Hepatocyte (in vitro differentiated cells): ENCODE measurements around the gene FAM131C. TPM values are rescaled to one million over a fixed set of nuclear protein-coding genes. Genes with fewer than 3 reads are reported as not detected.
"Not testable (repeated sequence)": the region's sequence is repeated elsewhere in the genome, so short reads cannot be mapped to it uniquely, and the experiment has no call there.

Source experiments
- DNase-seq: peaks from one replicate; pipeline ENCODE4 v3.0.0-alpha.2; 2016; ENCODE audit warnings: low spot score
- H2AFZ ChIP-seq: fragments of 200-600 bp; sonication (generic); 2 replicates; pipeline ENCODE4 v1.6.0; 2016; ENCODE audit warnings: antibody characterized with exemption, mild to moderate bottlenecking
- H3K27ac ChIP-seq: fragments of 200-600 bp; sonication (generic); 2 replicates; pipeline ENCODE4 v1.5.1; 2016; ENCODE audit warnings: mild to moderate bottlenecking
- H3K27me3 ChIP-seq: fragments of 200-600 bp; sonication (generic); 2 replicates; pipeline ENCODE4 v1.6.1; 2016
- H3K36me3 ChIP-seq: fragments of 200-600 bp; sonication (generic); replicated peaks from 2 replicates; pipeline ENCODE4 v1.5.1; 2016; ENCODE audit warnings: low read depth; ENCODE audit not compliant: insufficient read depth
- H3K4me1 ChIP-seq: fragments of 200-600 bp; sonication (generic); 2 replicates; pipeline ENCODE4 v1.5.1; 2016; ENCODE audit warnings: mild to moderate bottlenecking, moderate library complexity; ENCODE audit not compliant: insufficient read depth
- H3K4me2 ChIP-seq: fragments of 200-600 bp; sonication (generic); 2 replicates; pipeline ENCODE4 v1.6.0; 2016
- H3K4me3 ChIP-seq: fragments of 200-600 bp; sonication (generic); 2 replicates; pipeline ENCODE4 v1.5.1; 2016; ENCODE audit warnings: mild to moderate bottlenecking
- H3K79me2 ChIP-seq: fragments of 200-600 bp; sonication (generic); 2 replicates; pipeline ENCODE4 v1.6.0; 2017; ENCODE audit warnings: mild to moderate bottlenecking
- H3K9me2 ChIP-seq: fragments of 200-600 bp; sonication (generic); replicated peaks from 2 replicates; pipeline ENCODE4 v1.6.0; 2017; ENCODE audit warnings: mild to moderate bottlenecking; ENCODE audit not compliant: insufficient read depth
- H3K9me3 ChIP-seq: fragments of 200-600 bp; sonication (generic); 2 replicates; pipeline ENCODE4 v1.5.1; 2016; ENCODE audit warnings: low read depth, mild to moderate bottlenecking
- H4K20me1 ChIP-seq: fragments of 200-600 bp; sonication (generic); 2 replicates; pipeline ENCODE4 v1.6.0; 2016; ENCODE audit warnings: mild to moderate bottlenecking; ENCODE audit not compliant: insufficient read depth, poor library complexity, severe bottlenecking
- CTCF ChIP-seq: fragments of 200-600 bp; sonication (generic); IDR thresholded peaks from 2 replicates; pipeline ENCODE4 v1.5.1; 2016; ENCODE audit warnings: antibody characterized with exemption, mild to moderate bottlenecking; ENCODE audit not compliant: poor library complexity
- EZH2 ChIP-seq: fragments of 200-600 bp; sonication (generic); IDR thresholded peaks from 2 replicates; pipeline ENCODE4 v1.6.1; 2016; ENCODE audit warnings: antibody characterized with exemption, mild to moderate bottlenecking, borderline replicate concordance
- EZH2phosphoT487 ChIP-seq: fragments of 200-600 bp; sonication (generic); IDR thresholded peaks from one replicate; pipeline ENCODE4 v1.6.1; 2018; ENCODE audit warnings: antibody characterized with exemption, mild to moderate bottlenecking, low read depth, moderate library complexity; ENCODE audit not compliant: unreplicated experiment, severe bottlenecking
- WGBS: methylation state at CpG from one replicate; pipeline ENCODE4 v1.1.6; 2016; ENCODE audit warnings: low lambda C conversion rate; ENCODE audit errors: missing lambda C conversion rate; 5-methylcytosine and 5-hydroxymethylcytosine counted together
- polyA plus RNA-seq: library from polyadenylated mRNA; unstranded; fragments of >200 nt; fragmentation: Nextera tagmentation; extraction: Ambion mirVana; gene quantifications from 2 replicates; pipeline ENCODE4 v1.2.1, GENCODE V29; 2016
- total RNA-seq: library from RNA; depleted of rRNA; stranded (reverse); fragments of >200 nt; gene quantifications from 2 replicates; pipeline ENCODE4 v1.2.3, GENCODE V29; 2014

FAM131C gene
- total and polyA plus RNA-seq, 2 experiments from 2014 or later, result 3.5 to 7.5 TPM

- Histone ChIP-seq H3K27ac (no peak overlapping the region), H3K36me3 (no peaks in the 10 kb centered on the region), H4K20me1 (no peaks in the 10 kb centered on the region), H3K9me3 (no peaks in the 10 kb centered on the region), H3K79me2 (no peaks in the 10 kb centered on the region), H3K4me1 (peaks cover 12% of the 10 kb centered on the region), H3K27me3 (no peaks in the 10 kb centered on the region), H3K4me3 (no peak overlapping the region), H3K9me2 (no peaks in the 10 kb centered on the region), H3K4me2 (no peak overlapping the region), H2AFZ (no peak overlapping the region)
- no peak for DNase-seq
- TF ChIP-seq EZH2, result no peak
- 54% methylated on average over 2 of the region's 3 CpGs for WGBS
These were observed 12.2 kb downstream of the FAM131C start for GRCh38 chr1:16061266-16061665.

GRCh38 chr1:16058394-16059120 lies 14.9 kb downstream of the FAM131C start:
- not testable (repeated sequence) for H3K4me2 ChIP-seq, H3K79me2 ChIP-seq
- 81% methylated on average over 6 of the region's 20 CpGs for WGBS

GRCh38 chr1:16057314-16057915 lies 16.0 kb downstream of the FAM131C start:
- not testable (repeated sequence) for H3K4me2 ChIP-seq, H3K27ac ChIP-seq, H4K20me1 ChIP-seq, H2AFZ ChIP-seq, H3K36me3 ChIP-seq, H3K4me1 ChIP-seq, H3K79me2 ChIP-seq, DNase-seq, H3K27me3 ChIP-seq, H3K9me3 ChIP-seq, H3K4me3 ChIP-seq, H3K9me2 ChIP-seq
- 85% methylated on average over 7 of the region's 7 CpGs for WGBS

More at GRCh38 chr1:16058394-16059120, 14.9 kb downstream of the FAM131C start:
- not testable (repeated sequence) for H3K27me3 ChIP-seq, H3K4me1 ChIP-seq, H2AFZ ChIP-seq, H3K36me3 ChIP-seq, H4K20me1 ChIP-seq, DNase-seq, H3K9me2 ChIP-seq, H3K4me3 ChIP-seq, H3K27ac ChIP-seq, H3K9me3 ChIP-seq

- not testable (repeated sequence) for H3K9me3 ChIP-seq, H3K4me1 ChIP-seq, H3K36me3 ChIP-seq, H4K20me1 ChIP-seq, H2AFZ ChIP-seq, H3K9me2 ChIP-seq, H3K4me2 ChIP-seq, DNase-seq, H3K4me3 ChIP-seq, H3K27ac ChIP-seq, H3K27me3 ChIP-seq, H3K79me2 ChIP-seq
- WGBS, result 67% methylated on average over 3 of the region's 4 CpGs
These were observed 16.9 kb downstream of the FAM131C start for GRCh38 chr1:16056521-16056912.

GRCh38 chr1:16055613-16056520 lies 17.6 kb downstream of the FAM131C start:
- H3K4me2 ChIP-seq, result peak overlapping the region; percentile 34
- no peaks in the 10 kb centered on the region for H3K36me3 ChIP-seq
- H3K9me3 ChIP-seq, result no peaks in the 10 kb centered on the region
- H3K9me2 ChIP-seq, result no peaks in the 10 kb centered on the region
- peak; percentile 96 for DNase-seq
- H2AFZ ChIP-seq, result no peak overlapping the region
- H4K20me1 ChIP-seq, result no peaks in the 10 kb centered on the region
- no peak overlapping the region for H3K4me3 ChIP-seq
- no peak overlapping the region for H3K27ac ChIP-seq
- H3K4me1 ChIP-seq, result no peaks in the 10 kb centered on the region
- peak; percentile 90 for TF ChIP-seq CTCF
- TF ChIP-seq EZH2phosphoT487, result no peak
- no peaks in the 10 kb centered on the region for H3K27me3 ChIP-seq
- no peaks in the 10 kb centered on the region for H3K79me2 ChIP-seq
- 31% methylated on average over 16 of the region's 18 CpGs for WGBS
